Lower leg skin (tissue), 4 donors: ENCODE results near the gene TRAPPC2B. TPM values are rescaled to one million over a fixed set of nuclear protein-coding genes. Genes with fewer than 3 reads are reported as not detected.

Experiments
- DNase-seq, 2 donors: peaks; one replicate each; pipeline ENCODE4 v3.0.0-alpha.2; 2019; ENCODE audit warnings: low spot score in 2 of 2
- H3K4me3 ChIP-seq: fragments of 200-600 bp; sonication (generic); 2 replicates; pipeline ENCODE4 v1.5.1; 2017; ENCODE audit warnings: mild to moderate bottlenecking, low read depth; ENCODE audit not compliant: poor library complexity, severe bottlenecking
- CTCF ChIP-seq, 3 donors: fragments of 450-650 bp; IDR thresholded peaks; one replicate each; pipeline ENCODE4 v1.5.1; 2016; ENCODE audit warnings: antibody characterized with exemption in 3 of 3, mild to moderate bottlenecking in 3 of 3, moderate library complexity in 2 of 3
- POLR2A ChIP-seq, 2 donors: fragments of 450-650 bp; IDR thresholded peaks; one replicate each; pipeline ENCODE4 v1.6.1; 2016 to 2017; ENCODE audit warnings: antibody characterized with exemption in 2 of 2, mild to moderate bottlenecking in 1 of 2, moderate library complexity in 1 of 2
- WGBS, 2 donors: methylation state at CpG; one replicate each; pipeline ENCODE4 v1.1.5; 2018; 5-methylcytosine and 5-hydroxymethylcytosine counted together
- intact Hi-C: fragments of 100-400 bp; cut with DNase I; formaldehyde crosslinking; loops from one replicate; pipeline ENCODE4 v1.15.0; 2023; ENCODE audit warnings: low total_unique reads
- total RNA-seq, 4 donors: library from RNA; depleted of rRNA; stranded (reverse); fragments of >200 nt; gene quantifications; one replicate each; pipeline ENCODE4 v1.1.0, GENCODE V29; 2016

Gene TRAPPC2B
- total RNA-seq, 4 donors from 2014 or later: 11.3 to 20.1 (median 19.5) TPM

GRCh38 chr19:57376151-57376550 lies 12.8 kb downstream of the TRAPPC2B start:
- peak in 1 of 2 donors; percentile 15 for DNase-seq
- TF ChIP-seq CTCF (IDR thresholded peaks at IDR 0.05): no peak
- no peak for TF ChIP-seq POLR2A (IDR thresholded peaks at IDR 0.05)
- intact Hi-C loops: no loop called here
- 72 to 77% methylated on average over 6 of the region's 6 CpGs for WGBS, 2 donors
- no peak overlapping the region for H3K4me3 ChIP-seq

- no peak for TF ChIP-seq POLR2A (IDR thresholded peaks at IDR 0.05)
- TF ChIP-seq CTCF (IDR thresholded peaks at IDR 0.05): no peak
- H3K4me3 ChIP-seq: no peak overlapping the region
- WGBS, 2 donors: 96 to 99% methylated on average over 3 of the region's 3 CpGs
- intact Hi-C loops: no loop called here
- DNase-seq: no peak
Observed at GRCh38 chr19:57377498-57378146, 14.3 kb downstream of the TRAPPC2B start.

GRCh38 chr19:57380923-57381322 lies 17.6 kb downstream of the TRAPPC2B start:
- TF ChIP-seq POLR2A (IDR thresholded peaks at IDR 0.05) (no peak), CTCF (IDR thresholded peaks at IDR 0.05) (no peak)
- H3K4me3 ChIP-seq: no peak overlapping the region
- intact Hi-C loops: no loop called here
- no peak for DNase-seq

- TF ChIP-seq CTCF (IDR thresholded peaks at IDR 0.05): no peak
- no peak for TF ChIP-seq POLR2A (IDR thresholded peaks at IDR 0.05)
- 89% methylated on average over 7 of the region's 7 CpGs for WGBS, 2 donors
- intact Hi-C loops: no loop called here
- no peak for DNase-seq
- H3K4me3 ChIP-seq: no peak overlapping the region
Observed at GRCh38 chr19:57382806-57383488, 19.6 kb downstream of the TRAPPC2B start.

- 54 to 56% methylated on average over 11 of the region's 11 CpGs for WGBS, 2 donors
- no peak for TF ChIP-seq POLR2A (IDR thresholded peaks at IDR 0.05)
- TF ChIP-seq CTCF (IDR thresholded peaks at IDR 0.05): no peak
- intact Hi-C loops: no loop called here
- H3K4me3 ChIP-seq: no peak overlapping the region
- no peak for DNase-seq
Observed at GRCh38 chr19:57389194-57389729, 25.9 kb downstream of the TRAPPC2B start.
